Peyer's patch (tissue), 4 donors: ENCODE measurements around the gene CBLN3.

Experiments used
- CTCF ChIP-seq, 6 experiments: fragments of 450-650 bp in 4 of 6; fragments of 200-600 bp in 2 of 6; sonication (generic) in 1 of 6; IDR thresholded peaks; one replicate each; pipeline ENCODE4 v1.5.1; 2017 to 2019; ENCODE audit warnings: antibody characterized with exemption in 6 of 6, mild to moderate bottlenecking in 3 of 6, moderate library complexity in 1 of 6
- POLR2A ChIP-seq, 2 donors: fragments of 450-650 bp; IDR thresholded peaks; one replicate each; pipeline ENCODE4 v1.5.1; 2017; ENCODE audit warnings: antibody characterized with exemption in 2 of 2, mild to moderate bottlenecking in 2 of 2, moderate library complexity in 2 of 2

- TF ChIP-seq POLR2A (IDR thresholded peaks at IDR 0.05) = no peak
- no peak for TF ChIP-seq CTCF (IDR thresholded peaks at IDR 0.05)
Observed at GRCh38 chr14:24427537-24428508, 1.6 kb downstream of the CBLN3 start.
